ENCODE measurements around the gene LRRC56. TPM values are rescaled to one million over a fixed set of nuclear protein-coding genes. Genes with fewer than 3 reads are reported as not detected.

LRRC56 gene
- total and polyA plus RNA-seq, 8 donors = 1.8 to 4.7 (median 2.9) TPM

DNA sequence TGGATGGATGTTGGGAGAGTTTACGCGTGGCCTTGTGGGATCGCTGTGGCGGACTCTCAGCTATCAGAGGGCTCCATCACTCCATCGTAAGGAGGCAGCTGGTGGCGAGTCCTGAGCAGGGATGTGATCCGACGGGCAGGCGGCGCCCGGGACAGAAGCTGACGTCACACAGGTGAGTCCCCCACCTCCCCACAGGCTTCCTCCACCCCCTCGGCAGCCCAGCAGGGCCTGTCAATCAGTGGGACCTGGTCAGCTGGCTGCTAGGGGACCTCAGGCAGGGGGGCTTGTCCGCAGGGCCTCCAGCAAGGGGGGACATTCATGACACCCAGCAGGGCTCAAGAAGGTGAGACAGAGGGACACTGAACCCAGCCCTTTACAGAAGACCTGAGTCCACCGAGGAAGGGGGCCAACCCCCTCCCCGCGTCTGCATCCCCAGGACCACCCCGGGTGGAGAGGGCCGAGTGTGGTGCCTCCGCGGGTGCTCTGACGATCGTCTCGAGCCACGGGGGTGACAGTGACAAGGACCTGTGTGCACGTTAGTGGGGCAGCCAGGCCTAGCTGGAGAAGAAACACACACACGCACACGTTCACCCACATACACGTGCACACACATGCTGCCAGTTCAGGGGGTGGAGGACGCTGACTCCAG, 9.0 kb upstream of the LRRC56 start:
- intact Hi-C loops (cut with DNase I) = no loop called here

DNA sequence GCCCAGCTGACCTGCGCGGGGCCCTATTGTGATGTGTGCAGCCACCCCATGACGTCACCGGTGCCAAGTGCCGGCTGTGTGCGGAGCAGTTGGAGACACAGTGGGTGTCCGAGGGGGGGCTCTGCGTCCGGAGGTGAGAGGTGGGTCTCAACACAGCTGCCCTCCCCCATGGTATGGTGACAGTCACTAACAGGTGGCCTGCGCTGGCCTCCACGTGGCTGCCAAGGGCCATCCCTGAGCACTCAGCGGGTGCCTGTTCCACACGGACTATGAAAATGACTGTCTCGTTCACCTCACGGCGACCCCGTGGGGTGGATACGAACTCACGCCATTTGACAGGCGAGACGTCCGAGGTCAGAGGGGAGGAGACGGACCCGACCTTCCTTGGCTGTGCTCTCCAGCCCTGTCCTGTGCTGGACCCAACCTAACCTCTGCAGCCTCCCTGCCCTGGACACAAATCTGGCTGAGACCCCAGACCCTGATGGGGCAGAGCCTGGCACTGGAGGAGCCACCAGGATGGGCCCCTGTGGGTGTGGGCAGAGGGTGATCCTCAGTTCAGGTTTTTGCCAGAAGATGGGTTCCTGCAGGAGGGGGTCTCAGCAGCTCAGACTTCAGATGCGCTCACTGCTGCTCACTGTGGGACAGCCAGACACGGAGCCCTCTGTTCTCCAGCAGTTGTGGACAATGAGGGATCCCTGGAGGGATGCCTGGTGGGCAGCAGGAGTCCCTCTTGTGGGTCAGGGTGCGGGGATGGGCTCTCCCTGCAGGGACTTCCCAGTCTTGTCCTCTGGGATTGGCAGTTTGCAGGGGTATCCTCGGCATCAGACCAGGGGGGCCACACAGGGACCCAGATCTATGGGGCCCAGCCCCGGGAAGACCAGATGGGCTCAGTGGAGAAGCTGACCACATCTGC, 8.3 kb upstream of the LRRC56 start:
- Histone ChIP-seq H3K4me3 (no peak overlapping the region), H3K27ac (no peak overlapping the region), H3K27me3 (no peaks in the 10 kb centered on the region), H3K9me3 (no peaks in the 10 kb centered on the region), H3K4me1 (peaks cover 0 to 10% of the 10 kb centered on the region in 2 donors), H3K36me3 (peaks cover 0 to 32% of the 10 kb centered on the region in 2 donors)
- intact Hi-C loops (cut with DNase I) = no loop called here
- TF ChIP-seq, protein P1, sequence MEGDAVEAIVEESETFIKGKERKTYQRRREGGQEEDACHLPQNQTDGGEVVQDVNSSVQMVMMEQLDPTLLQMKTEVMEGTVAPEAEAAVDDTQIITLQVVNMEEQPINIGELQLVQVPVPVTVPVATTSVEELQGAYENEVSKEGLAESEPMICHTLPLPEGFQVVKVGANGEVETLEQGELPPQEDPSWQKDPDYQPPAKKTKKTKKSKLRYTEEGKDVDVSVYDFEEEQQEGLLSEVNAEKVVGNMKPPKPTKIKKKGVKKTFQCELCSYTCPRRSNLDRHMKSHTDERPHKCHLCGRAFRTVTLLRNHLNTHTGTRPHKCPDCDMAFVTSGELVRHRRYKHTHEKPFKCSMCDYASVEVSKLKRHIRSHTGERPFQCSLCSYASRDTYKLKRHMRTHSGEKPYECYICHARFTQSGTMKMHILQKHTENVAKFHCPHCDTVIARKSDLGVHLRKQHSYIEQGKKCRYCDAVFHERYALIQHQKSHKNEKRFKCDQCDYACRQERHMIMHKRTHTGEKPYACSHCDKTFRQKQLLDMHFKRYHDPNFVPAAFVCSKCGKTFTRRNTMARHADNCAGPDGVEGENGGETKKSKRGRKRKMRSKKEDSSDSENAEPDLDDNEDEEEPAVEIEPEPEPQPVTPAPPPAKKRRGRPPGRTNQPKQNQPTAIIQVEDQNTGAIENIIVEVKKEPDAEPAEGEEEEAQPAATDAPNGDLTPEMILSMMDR (IDR thresholded peaks at IDR 0.05) = no peak
- ATAC-seq = no peak
- no peak for DNase-seq

More for the DNA sequence above, 9.0 kb upstream of the LRRC56 start:
- no peaks in the 10 kb centered on the region for H3K27me3 ChIP-seq
- H3K36me3 ChIP-seq = peaks cover 0 to 27% of the 10 kb centered on the region in 2 donors
- no peaks in the 10 kb centered on the region for H3K9me3 ChIP-seq
- ATAC-seq (no peak), DNase-seq (no peak)
- H3K27ac ChIP-seq = no peak overlapping the region
- peaks cover 0 to 2% of the 10 kb centered on the region in 2 donors for H3K4me1 ChIP-seq
- TF ChIP-seq, protein P1 (IDR thresholded peaks at IDR 0.05) = no peak
- H3K4me3 ChIP-seq = no peak overlapping the region

DNA sequence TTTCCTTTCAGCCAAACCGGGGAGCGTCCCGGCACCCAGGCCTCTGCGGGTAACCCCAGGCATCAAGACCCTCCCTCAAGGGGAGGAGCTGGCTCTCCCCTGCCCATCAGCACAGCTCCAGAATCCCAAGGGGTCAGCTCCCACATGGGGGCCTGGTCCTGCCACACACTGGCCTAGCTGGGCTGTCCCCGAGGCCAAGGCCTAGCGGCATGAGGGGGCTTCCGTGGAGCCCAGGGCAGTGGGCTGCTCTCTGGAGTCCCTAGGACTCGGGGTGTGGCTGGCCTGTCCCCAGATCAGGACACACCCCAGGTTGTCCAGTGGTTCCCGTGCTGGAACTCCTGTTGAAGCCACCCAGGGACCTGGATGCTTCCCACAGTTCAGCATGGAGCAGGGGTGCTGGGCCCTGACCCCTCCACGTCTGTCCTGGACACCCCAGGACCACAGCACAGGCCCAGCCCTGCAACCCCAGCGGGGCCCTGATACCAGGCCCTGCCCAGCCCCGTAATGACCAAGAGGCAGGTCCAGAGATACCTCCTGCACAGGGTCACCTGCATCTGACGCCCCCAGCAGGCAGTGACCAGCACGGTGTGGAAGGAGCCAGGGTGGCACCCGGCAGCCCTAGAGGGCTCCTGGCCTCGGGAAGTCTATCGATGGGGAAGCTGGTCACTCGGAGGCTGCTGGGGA, 7.5 kb upstream of the LRRC56 start:
- no peak overlapping the region for H3K4me3 ChIP-seq
- ATAC-seq (no peak), DNase-seq (no peak)
- H3K9me3 ChIP-seq = no peaks in the 10 kb centered on the region
- peaks cover 0 to 32% of the 10 kb centered on the region in 2 donors for H3K36me3 ChIP-seq
- no peak overlapping the region for H3K27ac ChIP-seq
- TF ChIP-seq, protein P1 (IDR thresholded peaks at IDR 0.05) = no peak
- peaks cover 0 to 18% of the 10 kb centered on the region in 2 donors for H3K4me1 ChIP-seq
- no peaks in the 10 kb centered on the region for H3K27me3 ChIP-seq
- intact Hi-C loops (cut with DNase I) = no loop called here

DNA sequence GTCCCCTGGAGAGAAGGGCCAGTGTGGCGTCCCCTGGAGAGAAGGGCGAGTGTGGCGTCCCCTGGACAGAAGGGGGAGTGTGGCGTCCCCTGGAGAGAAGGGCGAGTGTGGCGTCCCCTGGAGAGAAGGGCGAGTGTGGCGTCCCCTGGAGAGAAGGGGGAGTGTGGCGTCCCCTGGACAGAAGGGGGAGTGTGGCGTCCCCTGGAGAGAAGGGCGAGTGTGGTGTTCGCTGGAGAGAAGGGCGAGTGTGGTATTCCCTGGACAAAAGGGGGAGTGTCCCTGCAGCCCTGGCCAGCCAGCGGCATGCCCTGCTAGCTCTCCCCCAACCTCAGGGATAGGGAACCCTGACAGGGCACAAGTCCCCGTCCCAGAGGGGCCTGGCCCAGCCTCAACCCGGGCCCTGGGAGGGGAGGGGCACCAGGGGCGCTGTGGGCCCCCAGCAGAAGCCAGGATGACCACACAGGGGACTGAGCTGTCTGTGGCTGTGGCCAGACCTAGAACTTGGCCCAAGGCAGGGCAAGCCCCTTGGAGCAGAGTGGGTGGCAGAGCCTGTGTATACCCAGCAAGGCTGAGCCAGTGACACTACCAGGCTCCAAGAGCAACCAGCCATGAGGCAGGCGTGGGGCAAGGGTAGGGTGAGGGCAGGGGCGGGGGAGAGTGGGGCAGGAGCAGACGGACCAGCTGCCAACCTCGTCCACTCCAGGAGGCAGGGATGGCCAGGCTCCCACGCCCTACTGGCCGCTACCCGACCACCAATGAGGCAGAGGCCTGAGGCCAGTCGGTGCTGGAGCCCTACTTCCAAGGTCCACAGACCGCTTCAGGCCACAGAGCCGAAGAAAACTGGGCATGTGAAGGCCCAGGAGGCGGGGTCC, 6.1 kb upstream of the LRRC56 start:
- intact Hi-C loops (cut with DNase I) = no loop called here
- no peak overlapping the region for H3K27ac ChIP-seq
- no peak for ATAC-seq
- peaks cover 0 to 32% of the 10 kb centered on the region in 2 donors for H3K36me3 ChIP-seq
- DNase-seq = peak in 1 of 4 donors; percentile 30
- H3K27me3 ChIP-seq = peaks cover 0 to 4% of the 10 kb centered on the region in 2 donors
- H3K4me3 ChIP-seq = no peak overlapping the region
- TF ChIP-seq, protein P1 (IDR thresholded peaks at IDR 0.05) = no peak
- H3K4me1 ChIP-seq = peaks cover 0 to 24% of the 10 kb centered on the region in 2 donors
- H3K9me3 ChIP-seq = no peaks in the 10 kb centered on the region
